Natural killer cell (primary cell): ENCODE results near the gene TRIM24. TPM values are rescaled to one million over a fixed set of nuclear protein-coding genes. Genes with fewer than 3 reads are reported as not detected.

ENCODE experiments used
- ATAC-seq, 3 donors: fragments of 150-1000 bp in 2 of 3; fragments of 200-7000 bp in 1 of 3; cut with Tn5 transposase; 1 replicate in 1 of 3; 2 replicates in 2 of 3; pipeline ENCODE4 v1.10.0; 2021; ENCODE audit warnings: mild to moderate bottlenecking in 2 of 3, moderate library complexity in 2 of 3
- DNase-seq, 2 donors: peaks; one replicate each; pipeline versions ENCODE4 v3.0.0 to v3.0.0-alpha.2; 2013 to 2021; ENCODE audit warnings: mixed read lengths in 1 of 2
- H3K27ac ChIP-seq: one replicate; pipeline ENCODE4 v1.5.1; 2013; ENCODE audit warnings: mild to moderate bottlenecking, low read length
- H3K27me3 ChIP-seq: one replicate; pipeline ENCODE4 v1.6.1; 2013; ENCODE audit warnings: low read length; ENCODE audit not compliant: control insufficient read depth, insufficient read depth
- H3K36me3 ChIP-seq: one replicate; pipeline ENCODE4 v1.6.1; 2013; ENCODE audit warnings: low read length; ENCODE audit not compliant: control insufficient read depth, insufficient read depth
- H3K4me1 ChIP-seq: one replicate; pipeline ENCODE4 v1.6.1; 2013; ENCODE audit warnings: low read length; ENCODE audit not compliant: control insufficient read depth, insufficient read depth
- H3K4me3 ChIP-seq: one replicate; pipeline ENCODE4 v1.5.1; 2013; ENCODE audit warnings: low read length
- H3K9me3 ChIP-seq: one replicate; pipeline ENCODE4 v1.6.1; 2013; ENCODE audit warnings: low read length; ENCODE audit not compliant: control insufficient read depth, insufficient read depth
- H3K27ac Mint-ChIP-seq, 2 donors: one replicate each; pipeline ENCODE4 v1.8.0; 2022; ENCODE audit warnings: mild to moderate bottlenecking in 2 of 2, mixed read lengths in 2 of 2, moderate library complexity in 1 of 2
- H3K27me3 Mint-ChIP-seq, 2 donors: one replicate each; pipeline ENCODE4 v1.8.0; 2022; ENCODE audit warnings: low read depth in 2 of 2, mixed read lengths in 2 of 2
- H3K36me3 Mint-ChIP-seq: one replicate; pipeline ENCODE4 v1.8.0; 2022; ENCODE audit warnings: mixed read lengths
- H3K4me1 Mint-ChIP-seq, 2 donors: one replicate each; pipeline ENCODE4 v1.8.0; 2022; ENCODE audit warnings: mixed read lengths in 2 of 2
- H3K4me3 Mint-ChIP-seq: one replicate; pipeline ENCODE4 v1.8.0; 2022; ENCODE audit warnings: mild to moderate bottlenecking, moderate library complexity, mixed read lengths
- H3K9me3 Mint-ChIP-seq, 2 donors: one replicate each; pipeline ENCODE4 v1.8.0; 2022; ENCODE audit warnings: mixed read lengths in 2 of 2
- WGBS: methylation state at CpG from one replicate; pipeline ENCODE4 v1.1.7; 2013; ENCODE audit warnings: missing lambda C conversion rate; ENCODE audit not compliant: insufficient coverage; 5-methylcytosine and 5-hydroxymethylcytosine counted together
- intact Hi-C: fragments of 100-400 bp; cut with micrococcal nuclease; formaldehyde crosslinking; loops from one replicate; pipeline ENCODE4 v1.14.2; 2022
- total RNA-seq, 4 donors: library from RNA; stranded (reverse); fragments of 120-200 nt in 1 of 4; gene quantifications; one replicate each; pipeline versions ENCODE4 v1.2.3 to v1.2.4, GENCODE V29; 2013 to 2022
- TF ChIP-seq, protein P1 (sequence below): fragments of 200-600 bp; IDR thresholded peaks from one replicate; pipeline ENCODE4 v1.8.0; 2022; ENCODE audit warnings: antibody characterized with exemption

Gene TRIM24
- total RNA-seq, 3 donors from 2014 or later (not counting 1 experiment from before 2014, with no cell fraction given): 15.2 to 19.1 (median 18.9) TPM

DNA sequence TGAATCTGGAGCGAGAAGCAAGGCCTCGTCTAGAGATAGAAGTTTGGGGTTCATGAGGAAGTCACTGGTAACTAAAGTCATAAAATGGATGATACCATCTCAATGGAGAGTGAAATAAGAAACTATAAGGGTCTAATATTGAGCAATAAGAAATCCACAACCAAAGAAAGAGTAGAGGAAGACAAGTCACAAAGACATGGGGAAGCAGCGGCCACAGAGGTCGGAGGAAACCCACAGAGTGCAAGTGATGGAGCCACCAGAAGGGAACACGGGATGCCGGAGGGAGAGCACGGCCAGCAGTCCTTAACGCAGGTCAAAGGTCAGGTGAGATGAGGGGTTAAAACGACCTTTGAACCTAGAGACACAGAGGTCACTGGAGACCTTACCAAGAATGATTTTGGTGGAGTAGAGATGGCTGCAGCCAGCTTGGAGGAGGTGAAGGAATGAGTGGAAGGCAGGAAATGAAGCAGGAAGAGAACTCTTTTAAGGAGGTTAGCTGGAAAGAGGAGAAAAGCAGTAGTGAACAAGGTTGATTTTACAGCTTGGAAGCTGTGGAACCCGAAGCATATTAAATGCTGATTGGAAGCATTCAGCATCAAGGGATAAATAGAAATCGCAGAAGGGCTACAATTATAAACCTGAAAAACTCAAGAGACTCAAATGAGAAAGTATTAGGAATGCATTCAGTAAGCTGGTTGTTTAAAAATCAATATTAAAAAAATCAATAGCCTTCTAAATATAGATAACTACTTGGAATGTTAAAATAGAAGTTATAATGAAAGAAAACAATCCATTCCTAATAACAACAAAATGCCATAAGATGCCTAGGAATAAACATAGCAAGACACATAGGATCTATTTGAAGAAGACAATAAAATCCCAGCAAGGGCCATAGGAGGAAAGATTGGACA, 147.4 kb downstream of the TRIM24 start:
- 80% methylated on average over 10 of the region's 11 CpGs for WGBS
- DNase-seq: no peak

GRCh38 chr7:138608275-138608674, 148.2 kb downstream of the TRIM24 start:
- Mint-ChIP-seq H3K4me1 (peaks cover 5 to 11% of the 10 kb centered on the region in 2 donors), H3K9me3 (no peaks in the 10 kb centered on the region), H3K36me3 (no peaks in the 10 kb centered on the region), H3K4me3 (no peak overlapping the region), H3K27me3 (peaks cover 0 to 4% of the 10 kb centered on the region in 2 donors), H3K27ac (no peak overlapping the region)
- WGBS: 38% methylated on average over 10 of the region's 12 CpGs
- DNase-seq (no peak), ATAC-seq (no peak)
- Histone ChIP-seq H3K4me1 (no peaks in the 10 kb centered on the region), H3K36me3 (no peaks in the 10 kb centered on the region), H3K27me3 (no peaks in the 10 kb centered on the region), H3K4me3 (no peak overlapping the region), H3K27ac (no peak overlapping the region), H3K9me3 (no peaks in the 10 kb centered on the region)
- intact Hi-C loops: loop anchor here (10.0 kb wide), 1 partner anchor 57 kb away; no protein-coding TSS in a partner anchor
- TF ChIP-seq, protein P1, sequence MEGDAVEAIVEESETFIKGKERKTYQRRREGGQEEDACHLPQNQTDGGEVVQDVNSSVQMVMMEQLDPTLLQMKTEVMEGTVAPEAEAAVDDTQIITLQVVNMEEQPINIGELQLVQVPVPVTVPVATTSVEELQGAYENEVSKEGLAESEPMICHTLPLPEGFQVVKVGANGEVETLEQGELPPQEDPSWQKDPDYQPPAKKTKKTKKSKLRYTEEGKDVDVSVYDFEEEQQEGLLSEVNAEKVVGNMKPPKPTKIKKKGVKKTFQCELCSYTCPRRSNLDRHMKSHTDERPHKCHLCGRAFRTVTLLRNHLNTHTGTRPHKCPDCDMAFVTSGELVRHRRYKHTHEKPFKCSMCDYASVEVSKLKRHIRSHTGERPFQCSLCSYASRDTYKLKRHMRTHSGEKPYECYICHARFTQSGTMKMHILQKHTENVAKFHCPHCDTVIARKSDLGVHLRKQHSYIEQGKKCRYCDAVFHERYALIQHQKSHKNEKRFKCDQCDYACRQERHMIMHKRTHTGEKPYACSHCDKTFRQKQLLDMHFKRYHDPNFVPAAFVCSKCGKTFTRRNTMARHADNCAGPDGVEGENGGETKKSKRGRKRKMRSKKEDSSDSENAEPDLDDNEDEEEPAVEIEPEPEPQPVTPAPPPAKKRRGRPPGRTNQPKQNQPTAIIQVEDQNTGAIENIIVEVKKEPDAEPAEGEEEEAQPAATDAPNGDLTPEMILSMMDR: no peak

More for the DNA sequence above, 147.4 kb downstream of the TRIM24 start:
- Mint-ChIP-seq H3K4me3 (no peak overlapping the region), H3K36me3 (no peaks in the 10 kb centered on the region), H3K27me3 (peaks cover 0 to 4% of the 10 kb centered on the region in 2 donors), H3K27ac (no peak overlapping the region), H3K4me1 (peaks cover 5 to 14% of the 10 kb centered on the region in 2 donors), H3K9me3 (no peaks in the 10 kb centered on the region)
- ATAC-seq: no peak
- no peaks in the 10 kb centered on the region for H3K9me3 ChIP-seq
- H3K36me3 ChIP-seq: no peaks in the 10 kb centered on the region
- H3K4me1 ChIP-seq: no peaks in the 10 kb centered on the region
- intact Hi-C loops: loop anchor here (10.0 kb wide), 1 partner anchor 57 kb away; no protein-coding TSS in a partner anchor
- no peaks in the 10 kb centered on the region for H3K27me3 ChIP-seq
- TF ChIP-seq, protein P1: no peak
- no peak overlapping the region for H3K27ac ChIP-seq
- H3K4me3 ChIP-seq: no peak overlapping the region

DNA sequence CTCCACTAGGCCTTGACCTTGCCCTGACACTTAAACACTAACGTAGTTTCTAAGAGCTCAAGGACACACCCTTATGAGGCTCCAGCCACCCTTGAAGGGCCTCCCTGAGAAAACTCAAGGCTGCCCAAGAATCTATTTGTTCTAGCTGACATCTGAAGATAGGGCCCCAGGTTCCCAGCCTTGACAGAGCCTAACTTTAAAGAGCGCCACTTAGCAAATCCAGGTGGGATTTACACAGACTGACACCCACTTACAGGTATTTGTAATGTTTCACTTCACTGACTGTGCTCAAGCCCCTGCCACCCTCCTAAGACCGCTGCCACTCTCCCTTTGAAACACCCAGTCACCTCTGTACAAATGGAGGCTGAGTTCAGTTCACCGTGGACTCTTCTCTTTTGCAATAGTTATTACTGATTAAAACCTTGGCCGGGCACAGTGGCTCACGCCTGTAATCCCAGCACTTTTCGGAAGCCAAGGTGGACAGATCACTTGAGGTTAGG, 150.7 kb downstream of the TRIM24 start:
- Mint-ChIP-seq H3K4me1 (peaks cover 5 to 11% of the 10 kb centered on the region in 2 donors), H3K27ac (no peak overlapping the region), H3K36me3 (no peaks in the 10 kb centered on the region), H3K4me3 (no peak overlapping the region), H3K27me3 (peaks cover 0 to 4% of the 10 kb centered on the region in 2 donors), H3K9me3 (no peaks in the 10 kb centered on the region)
- 92% methylated on average over 7 of the region's 7 CpGs for WGBS
- TF ChIP-seq, protein P1: no peak
- no peaks in the 10 kb centered on the region for H3K4me1 ChIP-seq
- H3K27me3 ChIP-seq: no peaks in the 10 kb centered on the region
- no peak for ATAC-seq
- no peak for DNase-seq
- no peak overlapping the region for H3K4me3 ChIP-seq
- H3K27ac ChIP-seq: no peak overlapping the region
- intact Hi-C loops: no loop called here
- H3K36me3 ChIP-seq: no peaks in the 10 kb centered on the region
- no peaks in the 10 kb centered on the region for H3K9me3 ChIP-seq
